NCI-H146 treated with DMSO at 0.1 percent for 48 hours (cell line): ENCODE data around the gene UBR3.
"Not testable (repeated sequence)": the region's sequence is repeated elsewhere in the genome, so short reads cannot be mapped to it uniquely, and the experiment has no call there.

ENCODE experiments used
- DNase-seq: peaks from one replicate; lab custom pipeline; 2025; ENCODE audit not compliant: unreplicated experiment; lab: John Stamatoyannopoulos, UW

Gene UBR3

GRCh38 chr2:170092436-170093060, 265.3 kb downstream of the UBR3 start:
- no peak for DNase-seq

DNA sequence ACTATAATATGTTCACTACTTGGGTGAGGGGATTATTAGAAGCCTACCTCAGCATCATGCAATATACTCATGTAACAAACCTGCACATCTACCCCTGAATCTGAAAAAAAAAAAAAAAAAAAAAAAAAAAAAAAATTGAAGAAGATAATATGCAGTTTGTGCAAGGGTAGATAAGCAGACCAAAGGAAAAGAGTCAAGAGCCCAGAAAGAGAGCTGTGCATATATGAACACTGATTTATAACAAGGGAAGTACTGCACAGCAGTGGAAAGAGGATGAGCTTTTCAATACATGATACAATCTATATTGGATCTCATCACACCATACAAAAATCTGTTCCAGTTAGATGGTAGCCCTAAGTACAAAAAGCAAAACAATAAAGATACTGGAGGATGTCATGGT, 268.1 kb downstream of the UBR3 start:
- no peak for DNase-seq

- DNase-seq, result no peak
These were observed 271.5 kb downstream of the UBR3 start for GRCh38 chr2:170098626-170099312.

DNA sequence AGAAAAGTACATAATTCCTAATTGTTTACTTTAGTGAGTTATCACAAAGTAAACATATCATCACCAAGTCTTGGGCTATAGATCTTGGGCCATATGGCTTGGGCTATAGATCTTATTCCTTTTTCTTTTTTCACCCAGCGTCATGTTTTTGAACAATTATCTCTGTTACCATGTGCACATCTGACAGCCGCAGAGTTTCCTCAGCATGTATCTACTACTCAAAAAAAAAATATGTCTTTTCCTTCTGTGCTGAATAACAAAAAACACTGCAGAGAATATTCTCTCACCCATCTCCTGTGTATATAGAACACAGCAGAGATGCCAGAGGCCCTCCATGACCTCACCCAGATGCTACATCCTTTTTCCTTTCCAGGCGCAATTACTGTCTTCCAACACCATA, 274.5 kb downstream of the UBR3 start:
- DNase-seq, result no peak

DNA sequence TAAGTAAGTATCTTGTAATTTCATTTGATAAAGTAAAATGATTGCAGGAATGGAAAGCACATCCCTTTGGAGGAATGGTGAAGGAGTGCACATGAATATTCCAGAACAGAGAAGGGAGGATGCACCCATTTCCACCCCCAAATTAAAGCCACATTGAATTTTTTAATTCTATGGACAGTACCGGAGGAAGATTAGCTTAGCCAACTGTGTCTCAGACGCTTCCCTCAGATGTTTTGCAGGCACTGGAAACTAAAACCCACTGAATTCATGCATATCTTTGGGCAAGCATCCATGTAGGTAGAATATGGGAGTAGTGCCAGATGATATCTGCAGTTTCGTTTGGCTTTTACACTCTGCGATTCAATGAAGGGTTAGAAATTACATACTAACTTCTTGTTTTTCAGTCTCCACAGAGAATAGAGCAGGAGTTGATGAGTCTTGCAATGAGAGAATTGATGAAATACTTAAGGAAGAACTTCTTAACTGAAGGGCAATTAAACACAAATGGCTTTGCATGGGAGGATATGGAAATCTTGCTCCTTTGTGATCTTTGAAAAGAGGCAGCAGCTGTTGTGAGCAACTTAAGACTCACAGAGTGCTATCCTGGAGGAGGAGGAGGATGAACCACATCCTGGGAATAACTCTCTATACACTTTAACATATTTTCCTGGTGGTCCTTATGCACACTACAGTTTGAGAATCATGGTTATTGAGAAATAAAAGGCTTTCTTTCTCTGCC, 279.0 kb downstream of the UBR3 start:
- DNase-seq, result no peak

- peak; percentile 2 for DNase-seq
These were observed 286.1 kb downstream of the UBR3 start for GRCh38 chr2:170113168-170113894.

DNA sequence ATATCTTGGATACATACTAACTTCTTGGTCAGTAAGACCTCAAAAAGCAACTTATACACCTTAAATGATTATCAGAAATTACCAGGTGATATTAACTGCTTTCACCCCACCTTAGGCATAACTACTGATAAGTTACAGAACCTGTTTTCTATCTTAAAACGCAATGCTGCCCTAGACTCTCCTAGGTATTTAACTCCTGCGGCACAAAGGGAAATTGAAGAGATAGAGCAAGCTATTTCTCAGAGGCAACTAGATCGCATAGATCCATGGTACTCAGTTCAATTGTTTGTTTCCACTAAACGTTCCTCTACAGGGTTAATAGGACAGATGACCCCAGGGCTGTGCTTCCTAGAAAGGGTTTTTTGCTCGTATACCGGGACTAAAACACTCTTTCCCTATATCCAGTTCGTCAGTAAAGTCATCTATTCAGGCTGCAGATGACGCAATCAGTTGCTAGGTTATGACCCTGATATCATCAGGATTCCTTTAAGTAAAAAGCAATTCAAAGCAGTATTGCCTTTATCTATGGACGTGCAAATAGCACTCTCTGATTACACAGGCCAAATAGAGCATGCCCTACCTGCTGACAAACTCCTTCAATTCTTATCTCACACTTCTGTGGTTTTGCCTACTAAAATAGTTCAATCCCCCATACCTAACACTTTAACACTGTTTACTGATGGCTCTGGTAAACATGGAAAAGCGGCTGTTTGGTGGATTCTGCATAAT, 288.4 kb downstream of the UBR3 start:
- DNase-seq, result no peak

DNA sequence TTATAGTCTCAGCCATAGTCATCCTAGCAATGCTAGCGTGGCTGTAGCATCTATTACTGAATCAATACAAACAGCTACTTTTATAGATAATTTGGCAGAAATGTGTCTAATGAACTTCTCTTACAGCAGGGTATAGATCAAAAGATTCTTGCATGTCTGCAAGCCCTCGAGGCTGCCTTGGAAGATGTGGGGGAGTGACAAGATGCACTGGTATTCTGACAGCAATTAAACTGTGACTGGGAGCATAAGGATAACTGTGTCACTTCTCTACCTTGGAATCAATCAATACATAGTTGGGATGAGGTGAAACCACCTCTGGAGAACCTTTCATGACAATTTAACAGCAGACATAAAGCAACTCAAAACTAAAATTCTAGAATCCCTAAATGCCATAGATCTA, 291.4 kb downstream of the UBR3 start:
- DNase-seq, result no peak

DNA sequence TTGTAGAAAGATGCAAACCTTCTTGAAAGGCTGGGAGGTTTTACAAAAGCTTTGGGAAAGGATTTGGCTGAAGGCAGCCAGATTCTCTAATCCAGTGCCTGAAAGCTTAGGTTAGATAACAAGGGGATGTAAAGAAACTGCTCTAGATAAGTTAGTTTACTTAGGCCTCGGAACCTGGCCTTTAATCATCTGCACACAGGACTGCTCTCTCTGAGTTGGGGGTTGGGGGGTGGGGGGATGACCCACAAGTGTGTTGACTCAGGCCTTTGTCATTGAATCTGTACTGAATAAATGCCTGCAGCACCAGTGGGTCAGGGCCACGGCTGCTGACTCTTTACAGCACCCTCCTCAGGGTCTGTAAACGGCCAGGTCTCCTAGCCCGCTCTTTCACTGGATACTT, 292.1 kb downstream of the UBR3 start:
- DNase-seq, result not testable (repeated sequence)

- no peak for DNase-seq
These were observed 294.4 kb downstream of the UBR3 start for GRCh38 chr2:170121689-170122088.

- DNase-seq, result peak; percentile 43
These were observed 295.8 kb downstream of the UBR3 start for GRCh38 chr2:170122883-170123547.

GRCh38 chr2:170123593-170123992, 296.3 kb downstream of the UBR3 start:
- DNase-seq, result no peak

DNA sequence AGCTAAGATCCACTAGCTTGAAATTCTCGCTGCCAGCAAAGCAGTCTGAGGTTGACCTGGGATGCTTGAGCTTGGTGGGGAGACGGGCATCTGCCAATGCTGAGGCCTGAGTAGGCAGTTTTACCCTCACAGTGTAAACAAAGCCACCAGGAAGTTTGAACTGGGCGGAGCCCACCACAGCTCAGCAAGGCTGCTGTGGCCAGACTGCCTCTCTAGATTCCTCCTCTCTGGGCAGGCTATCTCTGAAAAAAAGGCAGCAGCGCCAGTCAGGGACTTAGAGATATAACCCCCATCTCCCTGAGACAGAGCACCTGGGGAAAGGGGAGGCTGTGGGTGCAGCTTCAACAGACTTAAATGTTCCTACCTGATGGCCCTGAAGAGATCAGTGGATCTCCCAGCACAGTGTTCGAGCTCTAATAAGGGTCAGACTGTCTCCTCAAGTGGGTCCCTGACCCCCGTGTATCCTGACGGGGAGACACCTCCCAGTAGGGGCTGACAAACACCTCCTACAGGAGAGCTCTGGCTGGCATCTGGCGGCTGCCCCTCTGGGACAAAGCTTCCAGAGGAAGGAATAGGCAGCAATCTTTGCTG, 299.0 kb downstream of the UBR3 start:
- DNase-seq, result not testable (repeated sequence)
